Right kidney (tissue), 1 donor: ENCODE data around the gene TMEM158.

Experiments
- DNase-seq: peaks from one replicate; pipeline ENCODE4 v3.0.0-alpha.2; 2016

Gene TMEM158

DNA sequence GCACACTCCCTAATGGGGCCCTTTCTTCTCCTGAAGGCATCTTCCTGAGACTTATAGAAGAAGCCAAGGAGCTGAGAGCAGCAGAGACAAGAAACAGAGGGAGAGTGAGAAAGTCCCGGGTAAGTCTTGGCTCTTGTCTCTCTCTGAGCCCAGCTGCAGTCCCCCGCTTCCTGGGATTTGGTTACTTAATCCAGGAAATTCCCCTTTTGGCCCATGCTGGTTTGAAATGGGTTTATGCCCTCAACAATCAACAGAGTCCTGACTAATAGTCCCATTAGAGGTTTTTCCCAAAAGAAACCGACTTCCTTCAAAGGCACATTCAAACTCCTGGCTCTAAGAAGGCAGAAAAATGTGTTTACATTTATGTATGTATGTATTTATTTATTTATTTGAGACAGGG is 22.0 kb downstream of the TMEM158 start:
- DNase-seq = no peak

GRCh38 chr3:45199837-45200648 is 26.0 kb downstream of the TMEM158 start:
- no peak for DNase-seq

GRCh38 chr3:45198264-45199260 is 27.5 kb downstream of the TMEM158 start:
- no peak for DNase-seq

- no peak for DNase-seq
These were observed 31.3 kb downstream of the TMEM158 start for GRCh38 chr3:45194791-45195190.

DNA sequence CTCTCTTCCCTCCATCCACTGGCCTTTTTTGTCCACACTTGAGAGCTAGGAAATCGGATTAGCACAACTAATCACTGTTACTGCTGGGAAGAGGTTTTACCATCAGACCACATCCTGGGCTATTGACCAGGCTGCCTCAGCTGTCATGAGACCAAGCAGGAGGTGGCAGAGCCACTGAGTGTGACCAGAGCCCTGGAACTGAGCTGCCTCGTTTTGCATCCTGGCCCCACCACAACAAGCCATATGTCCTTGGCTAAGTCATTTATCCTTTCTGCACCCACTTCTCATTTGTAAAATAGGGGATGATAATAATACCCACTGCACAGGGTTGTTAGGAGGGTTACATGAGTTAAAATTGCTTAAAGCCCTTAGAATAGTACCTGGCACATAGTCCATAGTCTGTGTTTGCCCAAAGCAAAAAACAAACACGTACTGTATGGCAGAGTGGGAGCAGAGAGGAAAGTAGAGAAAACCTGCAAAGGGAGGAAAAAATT is 34.1 kb downstream of the TMEM158 start:
- DNase-seq = no peak

DNA sequence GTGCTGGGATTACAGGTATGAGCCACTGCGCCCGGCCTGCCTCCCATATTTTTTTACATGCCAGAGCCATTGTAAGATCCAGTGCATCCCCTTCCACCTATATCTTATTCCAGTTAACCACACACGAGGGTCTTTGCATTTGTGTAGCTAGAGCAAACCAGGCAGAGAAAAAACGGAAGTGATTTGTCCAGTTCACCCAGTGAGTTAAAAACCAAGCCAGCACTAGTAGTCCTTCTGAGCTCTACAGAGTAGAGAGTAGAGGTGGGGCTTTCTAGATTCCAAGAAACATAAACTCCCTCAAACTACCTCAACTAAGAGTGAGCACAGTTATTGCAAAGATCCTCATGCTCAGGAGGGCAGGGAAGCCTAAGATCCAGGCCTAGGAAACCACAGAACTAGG is 34.7 kb downstream of the TMEM158 start:
- DNase-seq = no peak

GRCh38 chr3:45188719-45189659 is 37.1 kb downstream of the TMEM158 start:
- no peak for DNase-seq

DNA sequence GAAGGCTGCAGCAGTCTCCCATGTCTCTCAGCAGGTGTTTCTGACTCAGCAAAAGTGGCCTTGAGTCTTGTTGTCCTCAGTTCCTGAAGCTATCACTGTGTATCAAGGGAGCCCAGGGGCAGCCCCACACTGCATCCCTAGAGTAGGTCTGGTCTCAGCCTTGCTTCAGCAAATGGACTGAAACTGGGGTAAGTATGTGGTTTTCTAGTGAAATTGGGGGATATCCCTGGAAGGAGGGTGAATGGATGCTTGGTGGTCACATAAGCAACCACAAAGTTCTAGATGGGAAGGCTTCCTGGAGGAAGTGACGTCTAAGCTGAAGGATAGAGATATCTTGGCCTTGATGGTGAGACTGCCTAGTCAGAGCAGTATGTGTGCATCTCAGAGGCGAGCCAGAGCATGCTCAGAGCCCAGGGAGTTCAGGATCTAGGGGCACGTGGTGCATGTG is 38.4 kb downstream of the TMEM158 start:
- no peak for DNase-seq

DNA sequence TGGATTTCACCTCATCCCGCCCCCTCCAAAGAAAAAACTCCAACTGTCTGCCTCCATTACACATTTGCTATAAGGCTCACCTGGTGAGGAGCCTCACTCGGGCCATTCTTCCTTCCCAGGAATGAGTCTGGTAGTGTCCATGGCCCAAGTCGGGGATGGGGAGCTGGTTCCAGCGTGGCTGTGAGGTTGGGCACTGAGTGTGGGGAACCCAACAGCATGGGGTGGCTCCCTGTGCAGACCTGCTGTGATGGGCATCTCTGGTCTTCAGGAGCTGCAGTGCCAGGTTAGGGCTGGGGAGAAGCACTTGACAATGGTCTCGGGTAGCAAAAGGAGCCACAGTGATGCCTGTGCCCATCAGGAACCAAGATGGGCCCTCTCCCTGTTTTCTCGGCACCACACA is 39.2 kb downstream of the TMEM158 start:
- no peak for DNase-seq

- no peak for DNase-seq
These were observed 40.6 kb downstream of the TMEM158 start for GRCh38 chr3:45185461-45185860.

DNA sequence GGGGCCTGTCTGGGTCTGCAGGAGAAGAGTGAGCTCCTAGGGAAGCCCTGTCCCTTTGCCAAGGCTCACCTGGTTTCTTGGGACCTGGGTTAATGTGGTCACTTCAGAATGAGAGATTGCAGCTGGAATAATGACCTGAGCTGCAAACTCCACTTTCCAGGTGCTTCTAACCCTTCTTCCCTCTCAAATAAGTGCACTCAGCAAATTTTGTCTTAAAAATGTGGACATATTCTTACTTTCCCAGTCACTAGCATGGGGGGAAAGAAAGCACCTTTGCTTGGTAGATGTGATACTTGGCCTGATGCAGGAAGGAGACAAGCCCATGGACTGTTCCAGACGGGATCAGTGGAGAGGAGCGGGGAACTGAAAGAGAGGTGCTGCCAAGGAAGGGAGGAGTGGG is 41.0 kb downstream of the TMEM158 start:
- no peak for DNase-seq

DNA sequence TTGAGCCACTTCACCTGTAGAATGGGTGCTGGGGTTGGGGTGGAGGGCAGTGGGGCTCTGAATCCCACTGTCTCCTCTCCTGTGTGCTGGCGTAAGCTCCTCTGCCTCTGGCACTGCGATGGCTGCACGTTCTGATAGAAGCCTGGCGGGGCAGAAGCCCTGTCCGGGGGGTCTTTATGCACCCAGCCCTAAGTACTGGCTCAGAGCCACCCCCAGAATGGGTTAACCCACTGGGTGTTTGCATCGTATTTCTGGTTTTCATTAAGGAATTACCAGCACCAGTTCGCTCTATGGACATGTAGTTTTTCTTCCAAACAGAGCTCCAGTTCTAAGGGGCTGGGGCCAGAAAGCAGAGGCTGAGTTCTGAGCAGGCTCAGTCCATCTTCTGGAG is 42.2 kb downstream of the TMEM158 start:
- no peak for DNase-seq

GRCh38 chr3:45182915-45183871 is 42.9 kb downstream of the TMEM158 start:
- DNase-seq = no peak

GRCh38 chr3:45181496-45181895 is 44.6 kb downstream of the TMEM158 start:
- no peak for DNase-seq

GRCh38 chr3:45180899-45181298 is 45.2 kb downstream of the TMEM158 start:
- no peak for DNase-seq

GRCh38 chr3:45180051-45180450 is 46.0 kb downstream of the TMEM158 start:
- no peak for DNase-seq

GRCh38 chr3:45179163-45179562 is 46.9 kb downstream of the TMEM158 start:
- no peak for DNase-seq

- DNase-seq = no peak
These were observed 47.7 kb downstream of the TMEM158 start for GRCh38 chr3:45178183-45179023.

GRCh38 chr3:45176912-45177311 is 49.2 kb downstream of the TMEM158 start:
- no peak for DNase-seq
